K562 (cell line): ENCODE data around the gene LIMCH1. TPM values are rescaled to one million over a fixed set of nuclear protein-coding genes. Genes with fewer than 3 reads are reported as not detected.

Experiments used
- ATAC-seq: fragments of 200-7000 bp; cut with Tn5 transposase; 3 replicates; pipeline ENCODE4 v1.9.1; 2020; ENCODE audit warnings: moderate library complexity
- BruUV-seq: library from RNA; stranded (reverse); fragments of 400-500 nt; replicated peaks from 2 replicates; lab custom pipeline; 2021; lab: Mats Ljungman, UMichigan
- CTCF ChIA-PET: fragments of 300-600 bp; formaldehyde crosslinking; extraction: SDS; loops from one replicate; lab custom pipeline; 2021; ENCODE audit warnings: low intra/inter-chr PET ratio; lab: Yijun Ruan, JAX
- POLR2A ChIA-PET: fragments of 300-600, 350-650 bp; sonication (Branson Sonifier 250); formaldehyde crosslinking; extraction: SDS; loops from one replicate; lab custom pipeline; 2021; ENCODE audit warnings: antibody characterized with exemption, inconsistent platforms; lab: Yijun Ruan, JAX
- DNase-seq, 4 experiments: peaks; one replicate each; pipeline versions ENCODE4 v3.0.0 to v3.0.0-alpha.2; 2011 to 2018; ENCODE audit warnings: low spot score in 3 of 4, mixed read lengths in 3 of 4; ENCODE audit errors: extremely low read depth in 1 of 4
- FAIRE-seq: peaks from 2 replicates; lab custom pipeline; 2011; peaks lifted over from hg19 to GRCh38; lab: Jason Lieb, UNC
- H2AFZ ChIP-seq: 2 replicates; pipeline ENCODE4 v1.6.0; 2011; ENCODE audit warnings: low read depth, low read length, control low read depth, inconsistent platforms
- H3K27ac ChIP-seq: fragments of 200-600 bp; 3 replicates; pipeline ENCODE4 v1.8.0; 2011; ENCODE audit warnings: low read depth, mild to moderate bottlenecking, control low read depth, inconsistent platforms, low read length, moderate library complexity, mixed read lengths; ENCODE audit errors: extremely low read depth
- H3K27me3 ChIP-seq, 2 experiments: fragments of 300-600 bp in 1 of 2; 2 replicates in 1 of 2; 3 replicates in 1 of 2; pipeline versions ENCODE4 v1.6.0 to v1.8.0; 2011; ENCODE audit warnings: inconsistent platforms in 2 of 2, low read length in 2 of 2, mild to moderate bottlenecking in 1 of 2, mixed read lengths in 1 of 2, moderate library complexity in 1 of 2; ENCODE audit not compliant: control insufficient read depth in 2 of 2, insufficient read depth in 2 of 2
- H3K36me3 ChIP-seq: fragments of 300-600 bp; 3 replicates; pipeline ENCODE4 v1.8.0; 2011; ENCODE audit warnings: mild to moderate bottlenecking, low read length, inconsistent platforms; ENCODE audit not compliant: control insufficient read depth, insufficient read depth
- H3K4me1 ChIP-seq, 2 experiments: fragments of 200-600 bp in 1 of 2; replicated peaks in 1 of 2; 2 replicates in 1 of 2; 3 replicates in 1 of 2; pipeline versions ENCODE4 v1.5.1 to v1.8.0; 2011; ENCODE audit warnings: inconsistent platforms in 2 of 2, low read length in 2 of 2, mild to moderate bottlenecking in 1 of 2, mixed read lengths in 1 of 2, moderate library complexity in 1 of 2; ENCODE audit not compliant: control insufficient read depth in 2 of 2, insufficient read depth in 2 of 2
- H3K4me2 ChIP-seq: 2 replicates; pipeline ENCODE4 v1.6.1; 2011; ENCODE audit warnings: low read length, control low read depth, inconsistent platforms, mixed read lengths; ENCODE audit not compliant: insufficient read depth
- H3K4me3 ChIP-seq: fragments of 200-600 bp; sonication (generic), shearing (Covaris generic); 2 replicates; pipeline ENCODE4 v1.5.1; 2016; ENCODE audit warnings: control low read depth, inconsistent platforms
- H3K79me2 ChIP-seq: fragments of 200-600 bp; 3 replicates; pipeline ENCODE4 v1.8.0; 2011; ENCODE audit warnings: low read length, inconsistent platforms; ENCODE audit not compliant: control insufficient read depth, insufficient read depth
- H3K9ac ChIP-seq, 2 experiments: 2 replicates each; pipeline versions ENCODE4 v1.6.0 to v1.6.1; 2011; ENCODE audit warnings: low read depth in 2 of 2, low read length in 2 of 2, control low read depth in 1 of 2, inconsistent platforms in 1 of 2, mild to moderate bottlenecking in 1 of 2, mixed read lengths in 1 of 2; ENCODE audit not compliant: insufficient read depth in 1 of 2
- H3K9me1 ChIP-seq: one replicate; pipeline ENCODE4 v1.6.0; 2011; ENCODE audit warnings: inconsistent platforms, mild to moderate bottlenecking, low read length, moderate library complexity; ENCODE audit not compliant: control insufficient read depth, insufficient read depth
- H3K9me3 ChIP-seq: replicated peaks from 2 replicates; pipeline ENCODE4 v1.5.1; 2011; ENCODE audit warnings: low read depth, low read length, inconsistent platforms; ENCODE audit not compliant: control insufficient read depth, insufficient read depth
- H4K20me1 ChIP-seq: replicated peaks from 2 replicates; pipeline ENCODE4 v1.6.1; 2011; ENCODE audit warnings: low read length, inconsistent platforms, mixed read lengths; ENCODE audit not compliant: control insufficient read depth, insufficient read depth
- DDX20 ChIP-seq: fragments of 450-650 bp; IDR thresholded peaks from 2 replicates; pipeline ENCODE4 v1.6.1; 2016; ENCODE audit warnings: missing genetic modification characterization, low read depth, mild to moderate bottlenecking, missing compliant biosample characterization, moderate library complexity
- ESRRA ChIP-seq: fragments of 450-650 bp; IDR thresholded peaks from 2 replicates; pipeline ENCODE4 v1.6.1; 2014; ENCODE audit warnings: low read depth, mild to moderate bottlenecking, moderate library complexity, borderline replicate concordance
- ETV5 ChIP-seq: sonication (generic); formaldehyde crosslinking; IDR thresholded peaks from 2 replicates; pipeline ENCODE4 v1.4.0; 2020; ENCODE audit warnings: low read depth, mild to moderate bottlenecking, missing genetic modification reagents
- FIP1L1 ChIP-seq: fragments of 200-400 bp; formaldehyde crosslinking; IDR thresholded peaks from 2 replicates; pipeline ENCODE4 v1.6.1; 2018; ENCODE audit warnings: mild to moderate bottlenecking, low read depth, low read length; ENCODE audit not compliant: poor library complexity, severe bottlenecking
- FOXP1 ChIP-seq: sonication (generic); formaldehyde crosslinking; IDR thresholded peaks from 2 replicates; pipeline ENCODE4 v1.8.0; 2022; ENCODE audit warnings: mild to moderate bottlenecking, missing genetic modification reagents
- GABPA ChIP-seq: fragments of 200-800 bp; sonication (Bioruptor generic); conservative IDR thresholded peaks from 2 replicates; pipeline ENCODE4 v1.6.1; 2016; ENCODE audit warnings: low read depth, missing genetic modification characterization, missing compliant biosample characterization
- MAFF ChIP-seq: IDR thresholded peaks from 2 replicates; pipeline ENCODE4 v1.6.1; 2012; ENCODE audit warnings: low read length, improper control_type of control experiment
- MAZ ChIP-seq, 2 experiments: fragments of 450-650 bp in 1 of 2; sonication (generic) in 1 of 2; formaldehyde crosslinking; IDR thresholded peaks in 1 of 2; conservative IDR thresholded peaks in 1 of 2; 2 replicates each; pipeline versions ENCODE4 v1.4.0 to v1.5.0; 2020; ENCODE audit warnings: mild to moderate bottlenecking in 1 of 2, missing genetic modification reagents in 1 of 2
- MTA1 ChIP-seq: fragments of 450-650 bp; IDR thresholded peaks from 2 replicates; pipeline ENCODE4 v1.6.1; 2017; ENCODE audit warnings: borderline replicate concordance
- NFE2 ChIP-seq: IDR thresholded peaks from 2 replicates; pipeline ENCODE4 v1.6.1; 2014; ENCODE audit warnings: antibody characterized with exemption, low read depth
- NFIC ChIP-seq: fragments of 450-650 bp; IDR thresholded peaks from 2 replicates; pipeline ENCODE4 v1.6.1; 2017; ENCODE audit warnings: mild to moderate bottlenecking, inconsistent platforms
- RBBP5 ChIP-seq: fragments of 200-600 bp; sonication (generic); IDR thresholded peaks from 2 replicates; pipeline ENCODE4 v1.6.1; 2012; ENCODE audit warnings: borderline replicate concordance, mild to moderate bottlenecking, low read length, control low read depth, inconsistent platforms; ENCODE audit not compliant: insufficient read depth, poor library complexity, severe bottlenecking
- SUPT5H ChIP-seq: fragments of 450-650 bp; IDR thresholded peaks from 2 replicates; pipeline ENCODE4 v1.6.1; 2016
- TCF7 ChIP-seq: sonication (generic); IDR thresholded peaks from 2 replicates; pipeline ENCODE4 v1.6.1; 2016; ENCODE audit warnings: antibody characterized with exemption, borderline replicate concordance
- XRCC5 ChIP-seq: fragments of 200-400 bp; formaldehyde crosslinking; IDR thresholded peaks from 2 replicates; pipeline ENCODE4 v1.6.1; 2017; ENCODE audit warnings: low read depth, mild to moderate bottlenecking, low read length
- WGBS: fragments of 100-300 bp; shearing (Covaris generic); methylation state at CpG from one replicate; pipeline ENCODE4 v1.1.6; 2016; ENCODE audit warnings: low coverage, mixed read lengths; ENCODE audit not compliant: insufficient coverage; ENCODE audit errors: missing lambda C conversion rate; 5-methylcytosine and 5-hydroxymethylcytosine counted together
- in situ Hi-C: fragments of 300-500 bp; cut with MboI; formaldehyde crosslinking; loops from 4 replicates; pipeline ENCODE4 v1.15.0; 2018; ENCODE audit warnings: inconsistent platforms, mixed read lengths
- intact Hi-C: fragments of 100-400 bp; cut with micrococcal nuclease; formaldehyde crosslinking; loops from 2 replicates; pipeline ENCODE4 v1.14.2; 2022
- polyA plus RNA-seq, 8 experiments: library from polyadenylated mRNA; depleted of rRNA in 4 of 8; stranded (reverse) in 5 of 8; unstranded in 3 of 8; fragments of >200 nt; fragmentation: Nextera tagmentation in 2 of 8; fragmentation: Illumina TruSeq in 1 of 8; extraction: Ambion mirVana in 2 of 8; extraction: Trizol in 1 of 8; gene quantifications; 2 replicates each; pipeline versions ENCODE4 v1.2.1 to v1.2.3, GENCODE V29; 2011 to 2014; ENCODE audit warnings: inconsistent platforms in 1 of 8, missing spikeins in 1 of 8
- total RNA-seq, 7 experiments: library from RNA; depleted of rRNA in 6 of 7; stranded (reverse); fragments of >200 nt in 6 of 7; fragmentation: Illumina TruSeq in 2 of 7; extraction: Trizol in 2 of 7; gene quantifications; 2 replicates each; pipeline versions ENCODE4 v1.2.1 to v1.2.3, GENCODE V29; 2011 to 2021; ENCODE audit warnings: low replicate concordance in 1 of 7
- TF ChIP-seq, protein P1 (sequence below): sonication (generic); formaldehyde crosslinking; IDR thresholded peaks from 2 replicates; pipeline ENCODE4 v1.8.1; 2023; ENCODE audit warnings: mild to moderate bottlenecking, missing genetic modification reagents
- TF ChIP-seq, protein P2 (sequence below): fragments of 450-650 bp; IDR thresholded peaks from 2 replicates; pipeline ENCODE4 v1.6.1; 2017; ENCODE audit warnings: antibody characterized with exemption, mild to moderate bottlenecking

Gene LIMCH1
- total and polyA plus RNA-seq, 9 of the 15 experiments (the other 6 are each of a cell fraction or from before 2014, with no cell fraction given): 0.35 TPM; not detected in 8

DNA sequence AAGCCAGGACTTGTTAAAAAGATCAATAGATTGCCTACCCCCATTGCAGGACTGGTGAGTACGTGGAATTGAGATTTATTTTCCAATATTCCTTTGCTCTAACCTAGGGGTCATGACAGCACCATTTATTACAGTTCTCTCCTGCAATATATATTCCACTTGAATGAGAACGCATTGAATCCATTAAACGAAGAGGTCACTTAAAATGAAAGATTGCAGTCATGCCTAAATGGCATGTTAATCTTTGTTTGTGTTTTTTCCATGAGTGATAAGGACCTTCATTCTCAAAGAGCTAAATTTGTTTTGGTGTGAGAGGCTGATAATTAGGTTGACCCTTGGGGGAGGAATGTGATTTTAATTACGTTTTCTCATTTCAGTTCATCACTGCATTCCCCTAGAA is 13.5 kb upstream of the LIMCH1 start (continued):
- TF ChIP-seq, protein P1, sequence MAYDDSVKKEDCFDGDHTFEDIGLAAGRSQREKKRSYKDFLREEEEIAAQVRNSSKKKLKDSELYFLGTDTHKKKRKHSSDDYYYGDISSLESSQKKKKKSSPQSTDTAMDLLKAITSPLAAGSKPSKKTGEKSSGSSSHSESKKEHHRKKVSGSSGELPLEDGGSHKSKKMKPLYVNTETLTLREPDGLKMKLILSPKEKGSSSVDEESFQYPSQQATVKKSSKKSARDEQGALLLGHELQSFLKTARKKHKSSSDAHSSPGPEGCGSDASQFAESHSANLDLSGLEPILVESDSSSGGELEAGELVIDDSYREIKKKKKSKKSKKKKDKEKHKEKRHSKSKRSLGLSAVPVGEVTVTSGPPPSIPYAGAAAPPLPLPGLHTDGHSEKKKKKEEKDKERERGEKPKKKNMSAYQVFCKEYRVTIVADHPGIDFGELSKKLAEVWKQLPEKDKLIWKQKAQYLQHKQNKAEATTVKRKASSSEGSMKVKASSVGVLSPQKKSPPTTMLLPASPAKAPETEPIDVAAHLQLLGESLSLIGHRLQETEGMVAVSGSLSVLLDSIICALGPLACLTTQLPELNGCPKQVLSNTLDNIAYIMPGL: no peak
- TF ChIP-seq DDX20 (tag) (no peak), RBBP5 (no peak), NFE2 (no peak), SUPT5H (no peak), ETV5 (no peak)

DNA sequence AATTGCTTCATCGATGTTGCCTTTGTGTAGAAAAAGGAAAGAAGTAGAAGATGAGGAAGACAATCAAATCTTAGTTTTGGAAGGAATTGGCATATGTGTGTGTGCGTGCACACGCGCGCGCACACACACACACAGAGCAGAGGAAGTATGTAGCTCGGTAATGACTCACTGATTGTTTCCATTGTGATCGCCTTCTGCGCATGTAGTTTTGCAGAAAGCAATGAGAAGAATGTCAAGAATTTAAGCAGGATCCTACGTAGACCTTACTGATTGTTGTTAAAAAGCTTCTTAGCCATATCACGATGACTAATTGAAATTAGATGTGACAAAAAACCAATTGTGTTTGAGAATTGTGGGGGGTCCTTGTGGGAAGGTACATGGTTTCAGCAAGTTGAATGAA is 12.8 kb upstream of the LIMCH1 start:
- DNase-seq (no peak), FAIRE-seq (no peak), ATAC-seq (no peak)
- 23% methylated on average over 11 of the region's 11 CpGs for WGBS
- Histone ChIP-seq H3K4me3 (no peak overlapping the region), H3K4me2 (no peak overlapping the region), H3K9me1 (no peaks in the 10 kb centered on the region), H3K27me3 (no peaks in the 10 kb centered on the region), H3K27ac (no peak overlapping the region), H3K4me1 (no peaks in the 10 kb centered on the region), H4K20me1 (no peaks in the 10 kb centered on the region; the same call in 1 of the 2 replicates), H3K9ac (no peak overlapping the region), H3K79me2 (no peaks in the 10 kb centered on the region), H2AFZ (no peak overlapping the region), H3K9me3 (no peaks in the 10 kb centered on the region), H3K36me3 (no peaks in the 10 kb centered on the region)
- intact Hi-C loops (no loop called here), in situ Hi-C loops (no loop called here)
- no TSS peak for BruUV-seq
- CTCF ChIA-PET: no interaction called here
- POLR2A ChIA-PET: interaction anchor here (1.6 kb wide), 1 partner anchor 10 kb away, joined by 3 read pairs; no protein-coding TSS in a partner anchor
- TF ChIP-seq MAFF (no peak), ESRRA (no peak), NFIC (no peak), GABPA (tag) (no peak), MTA1 (no peak), MAZ (CRISPR knock-in tag; conservative IDR thresholded peaks at IDR 0.05 in 1 of 2, IDR thresholded peaks at IDR 0.05 in 1 of 2) (no peak), FOXP1 (CRISPR knock-in tag) (no peak), XRCC5 (no peak), TCF7 (no peak), FIP1L1 (no peak)
- TF ChIP-seq, protein P2, sequence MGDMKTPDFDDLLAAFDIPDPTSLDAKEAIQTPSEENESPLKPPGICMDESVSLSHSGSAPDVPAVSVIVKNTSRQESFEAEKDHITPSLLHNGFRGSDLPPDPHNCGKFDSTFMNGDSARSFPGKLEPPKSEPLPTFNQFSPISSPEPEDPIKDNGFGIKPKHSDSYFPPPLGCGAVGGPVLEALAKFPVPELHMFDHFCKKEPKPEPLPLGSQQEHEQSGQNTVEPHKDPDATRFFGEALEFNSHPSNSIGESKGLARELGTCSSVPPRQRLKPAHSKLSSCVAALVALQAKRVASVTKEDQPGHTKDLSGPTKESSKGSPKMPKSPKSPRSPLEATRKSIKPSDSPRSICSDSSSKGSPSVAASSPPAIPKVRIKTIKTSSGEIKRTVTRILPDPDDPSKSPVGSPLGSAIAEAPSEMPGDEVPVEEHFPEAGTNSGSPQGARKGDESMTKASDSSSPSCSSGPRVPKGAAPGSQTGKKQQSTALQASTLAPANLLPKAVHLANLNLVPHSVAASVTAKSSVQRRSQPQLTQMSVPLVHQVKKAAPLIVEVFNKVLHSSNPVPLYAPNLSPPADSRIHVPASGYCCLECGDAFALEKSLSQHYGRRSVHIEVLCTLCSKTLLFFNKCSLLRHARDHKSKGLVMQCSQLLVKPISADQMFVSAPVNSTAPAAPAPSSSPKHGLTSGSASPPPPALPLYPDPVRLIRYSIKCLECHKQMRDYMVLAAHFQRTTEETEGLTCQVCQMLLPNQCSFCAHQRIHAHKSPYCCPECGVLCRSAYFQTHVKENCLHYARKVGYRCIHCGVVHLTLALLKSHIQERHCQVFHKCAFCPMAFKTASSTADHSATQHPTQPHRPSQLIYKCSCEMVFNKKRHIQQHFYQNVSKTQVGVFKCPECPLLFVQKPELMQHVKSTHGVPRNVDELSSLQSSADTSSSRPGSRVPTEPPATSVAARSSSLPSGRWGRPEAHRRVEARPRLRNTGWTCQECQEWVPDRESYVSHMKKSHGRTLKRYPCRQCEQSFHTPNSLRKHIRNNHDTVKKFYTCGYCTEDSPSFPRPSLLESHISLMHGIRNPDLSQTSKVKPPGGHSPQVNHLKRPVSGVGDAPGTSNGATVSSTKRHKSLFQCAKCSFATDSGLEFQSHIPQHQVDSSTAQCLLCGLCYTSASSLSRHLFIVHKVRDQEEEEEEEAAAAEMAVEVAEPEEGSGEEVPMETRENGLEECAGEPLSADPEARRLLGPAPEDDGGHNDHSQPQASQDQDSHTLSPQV: no peak
